K562 (cell line): ENCODE data around the gene CDCA5. TPM values are rescaled to one million over a fixed set of nuclear protein-coding genes. Genes with fewer than 3 reads are reported as not detected.

Experiments used
- DDX20 ChIP-seq: fragments of 450-650 bp; IDR thresholded peaks from 2 replicates; pipeline ENCODE4 v1.6.1; 2016; ENCODE audit warnings: missing genetic modification characterization, low read depth, mild to moderate bottlenecking, missing compliant biosample characterization, moderate library complexity
- EGR1 ChIP-seq: fragments of 450-650 bp; conservative IDR thresholded peaks from 2 replicates; pipeline ENCODE4 v1.6.1; 2017; ENCODE audit warnings: mild to moderate bottlenecking
- ELF2 ChIP-seq: fragments of 250-450 bp; sonication (Bioruptor Pico); IDR thresholded peaks from 2 replicates; pipeline ENCODE4 v1.5.0; 2021; ENCODE audit warnings: mild to moderate bottlenecking
- FOXJ2 ChIP-seq: fragments of 200-800 bp; sonication (Bioruptor generic); IDR thresholded peaks from 2 replicates; pipeline ENCODE4 v1.6.1; 2016; ENCODE audit warnings: missing genetic modification characterization, missing compliant biosample characterization
- HDGF ChIP-seq: fragments of 450-650 bp; IDR thresholded peaks from 2 replicates; pipeline ENCODE4 v1.6.1; 2016
- ILF3 ChIP-seq: fragments of 450-650 bp; IDR thresholded peaks from 2 replicates; pipeline ENCODE4 v1.6.1; 2018; ENCODE audit warnings: antibody characterized with exemption, mild to moderate bottlenecking, moderate library complexity, borderline replicate concordance
- IRF1 ChIP-seq: sonication (generic); formaldehyde crosslinking; IDR thresholded peaks from 2 replicates; pipeline ENCODE4 v1.8.0; 2022; ENCODE audit warnings: missing genetic modification reagents, mild to moderate bottlenecking, borderline replicate concordance
- MCM3 ChIP-seq: fragments of 450-650 bp; IDR thresholded peaks from 2 replicates; pipeline ENCODE4 v1.6.1; 2016
- MCM7 ChIP-seq, 2 experiments: fragments of 450-650 bp; IDR thresholded peaks; 2 replicates each; pipeline ENCODE4 v1.6.1; 2016 to 2018
- MLX ChIP-seq, 2 experiments: fragments of 450-650 bp in 1 of 2; sonication (generic) in 1 of 2; formaldehyde crosslinking; conservative IDR thresholded peaks; 2 replicates each; pipeline versions ENCODE4 v1.4.0 to v1.8.1; 2020 to 2022; ENCODE audit warnings: mild to moderate bottlenecking in 1 of 2, missing genetic modification reagents in 1 of 2
- NCOA4 ChIP-seq: fragments of 450-650 bp; IDR thresholded peaks from 2 replicates; pipeline ENCODE4 v1.6.1; 2018; ENCODE audit warnings: mild to moderate bottlenecking; ENCODE audit not compliant: partially characterized antibody
- NR0B1 ChIP-seq: fragments of 450-650 bp; IDR thresholded peaks from one replicate; pipeline ENCODE4 v1.6.1; 2018; ENCODE audit warnings: mild to moderate bottlenecking, moderate library complexity; ENCODE audit not compliant: partially characterized antibody
- PRPF4 ChIP-seq: fragments of 200-400 bp; formaldehyde crosslinking; IDR thresholded peaks from one replicate; pipeline ENCODE4 v1.6.1; 2017; ENCODE audit warnings: low read length, low read depth, mild to moderate bottlenecking; ENCODE audit not compliant: insufficient read depth, poor library complexity, severe bottlenecking
- PTRF ChIP-seq: fragments of 450-650 bp; IDR thresholded peaks from 2 replicates; pipeline ENCODE4 v1.6.1; 2016; ENCODE audit warnings: mild to moderate bottlenecking, missing genetic modification characterization, missing compliant biosample characterization
- RBM15 ChIP-seq: fragments of 200-400 bp; formaldehyde crosslinking; IDR thresholded peaks from 2 replicates; pipeline ENCODE4 v1.6.1; 2018; ENCODE audit warnings: mild to moderate bottlenecking, low read length, moderate library complexity; ENCODE audit not compliant: insufficient read depth
- RBM39 ChIP-seq: fragments of 200-400 bp; formaldehyde crosslinking; optimal IDR thresholded peaks from 2 replicates; pipeline ENCODE3; 2018; ENCODE audit warnings: low read depth, low read length
- SMARCA4 ChIP-seq: fragments of 450-650 bp; IDR thresholded peaks from 2 replicates; pipeline ENCODE4 v1.6.1; 2016
- SNIP1 ChIP-seq: fragments of 450-650 bp; IDR thresholded peaks from 2 replicates; pipeline ENCODE4 v1.7.1; 2017; ENCODE audit warnings: low read depth, mild to moderate bottlenecking
- ZBTB9 ChIP-seq: fragments of 450-650 bp; formaldehyde crosslinking; IDR thresholded peaks from 2 replicates; pipeline ENCODE4 v1.4.0; 2020; ENCODE audit warnings: mild to moderate bottlenecking, moderate library complexity
- ZFP91 ChIP-seq: sonication (generic); formaldehyde crosslinking; IDR thresholded peaks from 2 replicates; pipeline ENCODE4 v1.8.0; 2022; ENCODE audit warnings: mild to moderate bottlenecking, missing genetic modification reagents
- ZKSCAN3 ChIP-seq: fragments of 250-450 bp; sonication (Bioruptor Pico); IDR thresholded peaks from 2 replicates; pipeline ENCODE4 v1.4.0; 2020
- ZNF146 ChIP-seq: IDR thresholded peaks from one replicate; pipeline ENCODE4 v1.6.1; 2018; ENCODE audit warnings: missing compliant biosample characterization; ENCODE audit not compliant: unreplicated experiment
- ZNF354B ChIP-seq: fragments of 250-450 bp; sonication (Bioruptor Pico); IDR thresholded peaks from 2 replicates; pipeline ENCODE4 v1.4.0; 2020
- ZNF57 ChIP-seq: fragments of 450-650 bp; formaldehyde crosslinking; IDR thresholded peaks from 2 replicates; pipeline ENCODE4 v1.4.0; 2020; ENCODE audit warnings: mild to moderate bottlenecking, moderate library complexity
- ZSCAN29 ChIP-seq: fragments of 450-650 bp; IDR thresholded peaks from 2 replicates; pipeline ENCODE4 v1.6.1; 2017
- polyA plus RNA-seq, 8 experiments: library from polyadenylated mRNA; depleted of rRNA in 4 of 8; stranded (reverse) in 5 of 8; unstranded in 3 of 8; fragments of >200 nt; fragmentation: Nextera tagmentation in 2 of 8; fragmentation: Illumina TruSeq in 1 of 8; extraction: Ambion mirVana in 2 of 8; extraction: Trizol in 1 of 8; gene quantifications; 2 replicates each; pipeline versions ENCODE4 v1.2.1 to v1.2.3, GENCODE V29; 2011 to 2014; ENCODE audit warnings: inconsistent platforms in 1 of 8, missing spikeins in 1 of 8
- total RNA-seq, 7 experiments: library from RNA; depleted of rRNA in 6 of 7; stranded (reverse); fragments of >200 nt in 6 of 7; fragmentation: Illumina TruSeq in 2 of 7; extraction: Trizol in 2 of 7; gene quantifications; 2 replicates each; pipeline versions ENCODE4 v1.2.1 to v1.2.3, GENCODE V29; 2011 to 2021; ENCODE audit warnings: low replicate concordance in 1 of 7

CDCA5 gene
- total and polyA plus RNA-seq, 9 of the 15 experiments (the other 6 are each of a cell fraction or from before 2014, with no cell fraction given): 18.9 to 94.3 (median 64.6) TPM

- TF ChIP-seq NR0B1 (no peak), EGR1 (peak; percentile 66), NCOA4 (no peak), DDX20 (tag) (no peak), ILF3 (no peak), HDGF (no peak), ZBTB9 (CRISPR knock-in tag) (peak; percentile 81; the same call in 1 of the 2 replicates), PTRF (no peak), IRF1 (CRISPR knock-in tag) (no peak), MLX (CRISPR knock-in tag; conservative IDR thresholded peaks at IDR 0.05) (no peak), RBM15 (no peak), ZNF57 (CRISPR knock-in tag) (no peak), SMARCA4 (no peak), MCM7 (IDR thresholded peaks at IDR 0.05) (no peak), PRPF4 (no peak), ZNF146 (CRISPR knock-in tag) (no peak), RBM39 (no peak), FOXJ2 (tag) (peak; percentile 59; the same call in 1 of the 2 replicates), SNIP1 (no peak), ZKSCAN3 (CRISPR knock-in tag) (no peak), ZSCAN29 (no peak), ELF2 (peak; percentile 99), MCM3 (no peak), ZNF354B (CRISPR knock-in tag) (no peak), ZFP91 (CRISPR knock-in tag) (no peak)
Observed at GRCh38 chr11:65083834-65084597, at the start of gene CDCA5, which contains the start of gene ZFPL1 (continued).
